Kidney tubule cell (primary cell): ENCODE data around the gene XXYLT1.
A peak's percentile ranks its signal among the peaks of the same experiment; 100 is the strongest.

Experiments
- DNase-seq: peaks from one replicate; pipeline ENCODE4 v3.0.0-alpha.2; 2018; ENCODE audit warnings: low spot score

XXYLT1 gene

GRCh38 chr3:195151402-195151801 lies 119.6 kb downstream of the XXYLT1 start:
- DNase-seq = no peak

GRCh38 chr3:195150181-195151118 lies 120.5 kb downstream of the XXYLT1 start:
- no peak for DNase-seq

DNA sequence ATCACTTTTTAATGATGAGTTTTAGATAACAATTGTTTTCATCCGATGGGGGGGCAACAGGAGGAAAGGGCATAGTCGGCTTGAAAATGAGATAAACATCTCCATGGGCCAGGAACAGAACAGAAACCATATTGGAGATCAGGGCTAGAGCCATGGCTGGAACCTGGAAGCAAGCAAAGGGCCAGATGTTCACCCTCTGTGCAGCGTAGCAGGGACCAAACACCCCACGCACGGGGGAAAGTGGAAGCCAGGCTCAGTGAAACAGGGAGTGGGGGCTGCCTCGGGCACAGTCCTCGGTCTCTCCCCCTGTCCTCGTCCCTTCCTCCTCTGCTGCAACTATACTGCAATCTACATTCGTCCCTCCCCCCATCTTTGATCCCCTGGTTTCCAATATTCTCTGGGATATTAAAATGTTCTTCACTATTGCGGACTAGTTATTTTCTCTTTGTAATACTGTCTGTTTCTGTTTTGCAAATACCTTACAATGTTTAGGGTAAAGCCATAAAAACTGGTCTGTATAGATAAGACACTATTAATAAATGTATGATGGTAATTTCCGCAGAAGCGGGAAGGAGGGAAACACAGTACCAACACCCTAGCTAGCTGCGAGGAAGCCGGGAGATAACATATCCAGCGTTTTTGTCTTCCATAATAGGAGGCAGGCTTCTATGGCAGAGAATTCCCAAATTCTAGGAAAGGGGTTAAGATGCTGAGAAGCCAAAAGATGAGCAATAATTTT lies 121.5 kb downstream of the XXYLT1 start:
- DNase-seq = no peak

GRCh38 chr3:195148549-195148948 lies 122.4 kb downstream of the XXYLT1 start:
- no peak for DNase-seq

- no peak for DNase-seq
These were observed 123.3 kb downstream of the XXYLT1 start for GRCh38 chr3:195147649-195148080.

DNA sequence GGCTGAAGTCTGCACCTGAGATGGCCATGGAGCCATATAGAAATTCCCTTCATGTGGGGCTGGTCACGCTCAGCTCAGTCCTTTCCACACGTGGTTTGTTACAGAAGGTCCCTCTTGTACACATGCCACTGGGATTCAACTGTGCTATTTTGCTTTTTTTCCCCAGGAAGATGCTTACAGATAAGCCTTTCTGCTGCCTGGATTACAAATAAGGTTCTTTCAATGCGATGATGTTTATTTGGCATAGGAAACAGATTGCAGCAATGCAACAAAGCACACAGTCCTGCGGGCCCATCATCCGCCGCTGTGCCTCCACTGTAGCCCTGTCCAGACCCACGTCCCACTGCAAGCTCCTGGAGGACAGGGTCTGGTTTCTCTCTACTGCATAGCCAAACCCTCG lies 124.8 kb downstream of the XXYLT1 start:
- no peak for DNase-seq

- no peak for DNase-seq
These were observed 125.4 kb downstream of the XXYLT1 start for GRCh38 chr3:195145579-195145978.

- no peak for DNase-seq
These were observed 127.7 kb downstream of the XXYLT1 start for GRCh38 chr3:195143221-195143620.

- no peak for DNase-seq
These were observed 128.4 kb downstream of the XXYLT1 start for GRCh38 chr3:195142519-195142918.

DNA sequence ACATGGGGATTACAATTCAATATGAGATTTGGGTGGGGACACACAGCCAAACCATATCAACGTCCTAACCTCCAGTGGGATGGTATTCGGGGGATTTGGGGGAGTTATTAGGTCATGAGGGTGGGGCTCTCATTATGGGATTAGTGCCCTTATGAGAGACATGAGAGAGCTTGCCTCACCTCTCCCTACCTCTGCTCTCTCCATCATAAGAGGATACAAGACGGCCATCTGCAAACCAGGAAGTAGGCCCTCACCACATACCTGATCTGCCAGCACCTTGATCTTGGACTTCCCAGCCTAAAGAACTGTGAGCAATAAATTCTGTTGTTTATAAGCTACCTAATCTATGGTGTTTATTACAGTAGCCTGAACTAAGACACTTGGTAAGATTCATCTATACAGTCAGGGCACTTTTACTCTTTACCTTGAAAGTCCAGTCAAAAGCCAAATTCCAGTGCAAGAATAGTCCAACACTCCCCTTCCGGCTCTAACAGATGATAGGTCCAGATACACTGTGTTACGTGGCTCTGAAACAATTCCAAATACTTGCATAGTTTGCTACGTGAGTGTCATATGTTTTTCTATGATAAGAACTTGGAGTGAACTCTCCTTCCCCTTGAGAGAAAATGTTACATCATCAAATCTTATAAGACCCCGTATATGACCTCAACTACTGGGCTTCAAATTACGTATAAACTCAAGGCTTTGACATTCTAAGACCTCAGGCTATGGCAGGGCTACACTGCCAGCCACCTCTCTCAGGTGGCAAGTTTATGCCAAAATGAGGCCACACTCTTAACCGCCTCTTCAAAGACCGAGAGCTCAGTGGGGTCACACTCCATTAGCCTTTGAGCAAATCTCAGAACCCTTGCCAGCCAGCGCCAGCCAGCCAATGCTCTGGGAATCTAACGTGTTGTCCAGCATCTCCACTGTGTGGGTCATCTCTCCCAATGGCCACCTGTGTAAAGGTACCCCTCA lies 129.9 kb downstream of the XXYLT1 start:
- DNase-seq = no peak

GRCh38 chr3:195140410-195140809 lies 130.5 kb downstream of the XXYLT1 start:
- DNase-seq = no peak

GRCh38 chr3:195139876-195140240 lies 131.1 kb downstream of the XXYLT1 start:
- DNase-seq = peak; percentile 46

DNA sequence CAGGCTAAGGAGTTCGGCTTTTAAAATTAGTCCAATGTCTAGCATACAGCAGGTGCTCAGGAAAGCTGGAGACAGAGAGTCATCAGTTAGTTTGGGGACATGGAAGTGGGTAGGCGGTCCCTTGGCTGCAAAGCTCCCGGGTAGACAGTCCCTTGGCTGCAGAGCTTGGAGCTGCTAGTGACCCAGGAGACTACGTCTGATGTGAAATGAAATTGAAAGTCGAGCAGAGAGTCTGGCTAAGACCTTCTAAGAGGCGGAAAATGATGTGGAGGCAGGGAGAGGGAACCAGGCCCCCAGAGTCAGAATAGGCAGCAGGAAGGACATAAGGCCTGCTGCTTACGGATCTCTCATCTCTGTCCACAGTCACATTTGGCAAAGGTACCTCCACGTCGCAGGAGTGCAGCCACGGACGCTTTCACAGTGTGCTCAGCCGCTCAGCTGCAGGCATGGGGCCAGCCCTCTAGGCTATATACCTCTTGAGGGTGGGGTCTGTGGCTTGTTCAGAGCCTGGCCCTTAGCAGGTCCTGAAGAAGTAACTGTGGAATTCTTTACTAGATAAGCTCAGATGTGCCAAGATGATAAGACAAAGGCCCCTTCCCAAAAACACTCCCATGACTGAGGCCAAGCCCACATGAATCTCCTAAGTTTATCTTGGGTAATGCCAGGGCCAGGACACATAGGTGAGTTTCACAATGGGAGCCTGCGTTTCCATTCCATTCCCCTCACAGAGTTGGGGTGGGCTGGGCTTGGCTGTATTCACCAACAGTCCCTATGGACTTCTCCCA lies 131.7 kb downstream of the XXYLT1 start:
- no peak for DNase-seq

DNA sequence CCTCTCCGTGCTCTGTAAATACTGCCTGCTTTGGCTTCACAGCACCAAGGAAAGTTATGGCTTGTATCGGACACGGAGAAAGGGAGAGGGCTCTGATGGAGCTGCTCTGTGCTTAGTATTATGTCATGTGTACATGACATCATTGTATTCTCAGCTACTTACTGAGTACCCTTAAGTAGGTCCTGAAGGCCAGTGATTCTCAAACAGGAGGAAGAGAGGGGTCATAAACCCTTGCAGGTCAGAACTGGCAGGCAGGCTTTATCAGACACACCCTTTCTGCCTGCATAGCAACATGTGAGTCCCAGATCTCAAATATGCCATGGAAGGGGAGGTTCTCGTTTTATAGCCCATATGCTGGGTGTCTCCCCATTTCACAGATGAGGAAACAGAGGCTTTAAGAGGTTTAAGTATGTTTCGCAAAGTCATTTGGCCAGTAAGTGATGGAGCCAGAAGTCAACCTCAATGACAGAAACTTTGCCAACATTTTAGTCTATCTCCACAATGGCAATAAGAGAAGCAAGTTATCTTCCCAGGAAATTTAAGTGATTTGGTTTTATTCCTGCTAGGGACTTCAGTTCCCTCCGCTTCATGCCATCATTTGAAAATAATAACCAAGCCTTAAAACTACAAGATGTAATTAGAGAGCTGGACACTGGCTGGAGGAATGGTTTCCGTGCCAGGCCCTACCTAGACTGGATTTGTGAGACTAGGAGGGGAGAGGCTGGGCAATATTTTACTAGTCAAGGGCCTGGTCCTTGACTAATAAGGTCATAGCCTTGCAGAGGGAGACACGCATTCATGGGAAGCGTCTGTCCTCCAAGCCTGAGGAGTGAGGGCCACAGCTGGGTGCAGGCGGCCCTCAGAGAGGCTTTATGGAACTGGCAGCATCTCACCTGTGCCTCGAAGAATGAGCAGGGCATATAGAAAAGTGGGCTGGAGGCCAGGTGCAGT lies 133.0 kb downstream of the XXYLT1 start:
- no peak for DNase-seq

DNA sequence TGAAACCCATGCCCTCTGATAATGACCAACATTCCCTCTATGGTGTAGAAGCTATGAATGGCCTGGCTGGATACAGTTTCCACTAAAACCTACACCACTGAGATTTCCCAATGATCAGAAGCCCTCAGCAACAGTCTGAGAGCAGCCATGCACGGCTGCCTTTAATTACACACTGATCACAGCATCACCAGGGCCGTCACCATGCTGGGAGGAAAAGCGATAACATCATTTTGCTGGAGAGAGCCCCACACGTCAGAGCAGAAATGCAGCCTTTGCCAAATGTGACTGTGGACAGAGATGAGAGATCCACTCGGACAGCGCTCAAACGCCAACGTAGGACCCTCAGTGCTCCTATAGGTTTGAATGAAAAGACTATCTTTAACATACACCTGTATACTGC lies 135.0 kb downstream of the XXYLT1 start:
- no peak for DNase-seq

DNA sequence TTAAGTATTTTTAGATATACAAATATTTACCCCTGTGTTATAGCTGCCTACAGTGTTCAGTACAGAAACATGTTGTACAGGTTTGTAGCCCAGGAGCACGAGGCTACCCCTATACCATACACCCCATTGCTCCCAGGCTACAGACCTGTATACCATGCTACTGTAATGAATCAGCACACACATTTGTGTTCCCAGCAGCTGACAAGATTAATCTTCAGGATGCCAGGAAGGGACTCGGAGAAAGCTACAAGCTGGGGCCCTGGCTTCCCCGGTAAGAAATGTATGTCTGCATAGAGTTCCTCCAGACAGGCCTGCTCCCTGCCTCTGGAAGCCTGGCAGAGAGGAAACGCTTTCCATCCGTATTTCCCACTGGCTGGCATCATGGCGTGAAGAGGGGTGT lies 136.5 kb downstream of the XXYLT1 start:
- no peak for DNase-seq

GRCh38 chr3:195133462-195133861 lies 137.5 kb downstream of the XXYLT1 start:
- no peak for DNase-seq

- no peak for DNase-seq
These were observed 137.9 kb downstream of the XXYLT1 start for GRCh38 chr3:195133013-195133412.

- no peak for DNase-seq
These were observed 139.8 kb downstream of the XXYLT1 start for GRCh38 chr3:195131176-195131575.
